Measurements from ENCODE around the gene SLC25A19.
"Not testable (repeated sequence)": the region's sequence is repeated elsewhere in the genome, so short reads cannot be mapped to it uniquely, and the experiment has no call there.

The SLC25A19 gene

DNA sequence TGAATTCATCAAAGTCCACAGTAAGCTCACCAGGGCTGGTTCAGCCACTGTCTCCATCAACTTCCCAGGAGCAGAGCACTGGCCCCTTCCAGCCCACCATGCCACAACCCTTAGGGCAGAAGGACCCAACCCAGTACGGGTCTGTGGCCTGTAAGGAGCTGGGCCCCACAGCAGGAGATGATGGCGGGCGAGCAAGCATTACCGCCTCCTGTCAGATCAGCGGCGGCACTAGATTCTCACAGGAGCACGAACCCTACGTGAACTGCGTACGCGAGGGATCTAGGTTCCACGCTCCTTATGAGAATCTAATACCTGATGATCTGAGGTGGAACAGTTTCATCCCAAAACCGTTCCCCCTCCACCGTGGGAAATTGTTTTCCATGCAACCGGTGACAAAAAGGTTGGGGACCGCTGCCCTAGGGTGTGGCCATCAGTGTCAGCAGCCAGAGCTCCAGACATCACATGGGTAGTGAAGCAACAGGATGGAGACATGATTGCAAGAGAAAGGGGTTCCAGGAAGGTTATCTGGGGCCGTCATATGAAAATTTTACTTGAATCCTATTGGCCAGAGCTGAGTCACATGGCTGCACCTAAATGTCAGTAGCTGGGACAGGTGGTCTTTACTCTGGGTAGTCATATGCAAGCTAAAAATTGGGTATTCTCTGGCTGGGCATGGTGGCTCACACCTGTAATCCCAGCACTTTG lies 12.4 kb upstream of the SLC25A19 start:
- DNase-seq (ENCODE audit: low spot score): no peak

DNA sequence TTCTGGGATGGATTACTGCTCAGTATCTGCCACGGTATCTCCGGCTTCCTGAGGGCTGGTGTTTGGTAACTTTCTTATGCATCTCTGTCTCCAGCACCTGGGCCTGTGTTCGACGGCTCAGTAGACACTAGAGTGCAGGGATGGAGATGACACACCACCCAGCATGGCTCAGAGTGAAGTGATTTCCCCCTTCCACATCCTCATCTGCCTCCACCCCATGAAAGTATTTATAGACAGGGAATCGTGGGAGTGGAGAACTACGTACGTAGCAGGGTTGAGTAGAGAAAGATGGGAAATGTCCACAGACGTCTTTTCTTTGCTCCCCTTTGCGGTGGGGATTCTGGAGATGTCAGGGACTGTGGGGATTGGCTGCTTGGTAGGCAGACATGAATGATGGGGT lies 11.8 kb upstream of the SLC25A19 start:
- no peak for DNase-seq (ENCODE audit: low spot score)

DNA sequence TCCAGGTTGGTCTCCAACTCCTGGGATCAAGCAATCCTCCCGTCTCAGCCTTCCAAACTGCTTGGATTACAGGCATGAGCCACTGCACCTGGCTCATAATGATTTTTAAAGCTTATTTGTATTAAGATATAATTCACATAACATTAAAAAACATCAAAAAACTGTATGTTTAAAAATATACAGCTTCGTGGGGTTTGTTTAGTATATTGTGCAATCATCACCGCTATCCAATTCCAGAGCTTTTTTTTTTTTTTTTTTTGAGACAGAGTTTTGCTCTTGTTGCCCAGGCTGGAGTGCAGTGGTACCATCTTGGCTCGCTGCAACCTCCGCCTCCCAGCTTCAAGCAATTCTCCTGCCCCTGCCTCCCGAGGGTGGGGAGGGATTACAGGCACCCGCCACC lies 11.0 kb upstream of the SLC25A19 start:
- DNase-seq (ENCODE audit: low spot score): no peak

DNA sequence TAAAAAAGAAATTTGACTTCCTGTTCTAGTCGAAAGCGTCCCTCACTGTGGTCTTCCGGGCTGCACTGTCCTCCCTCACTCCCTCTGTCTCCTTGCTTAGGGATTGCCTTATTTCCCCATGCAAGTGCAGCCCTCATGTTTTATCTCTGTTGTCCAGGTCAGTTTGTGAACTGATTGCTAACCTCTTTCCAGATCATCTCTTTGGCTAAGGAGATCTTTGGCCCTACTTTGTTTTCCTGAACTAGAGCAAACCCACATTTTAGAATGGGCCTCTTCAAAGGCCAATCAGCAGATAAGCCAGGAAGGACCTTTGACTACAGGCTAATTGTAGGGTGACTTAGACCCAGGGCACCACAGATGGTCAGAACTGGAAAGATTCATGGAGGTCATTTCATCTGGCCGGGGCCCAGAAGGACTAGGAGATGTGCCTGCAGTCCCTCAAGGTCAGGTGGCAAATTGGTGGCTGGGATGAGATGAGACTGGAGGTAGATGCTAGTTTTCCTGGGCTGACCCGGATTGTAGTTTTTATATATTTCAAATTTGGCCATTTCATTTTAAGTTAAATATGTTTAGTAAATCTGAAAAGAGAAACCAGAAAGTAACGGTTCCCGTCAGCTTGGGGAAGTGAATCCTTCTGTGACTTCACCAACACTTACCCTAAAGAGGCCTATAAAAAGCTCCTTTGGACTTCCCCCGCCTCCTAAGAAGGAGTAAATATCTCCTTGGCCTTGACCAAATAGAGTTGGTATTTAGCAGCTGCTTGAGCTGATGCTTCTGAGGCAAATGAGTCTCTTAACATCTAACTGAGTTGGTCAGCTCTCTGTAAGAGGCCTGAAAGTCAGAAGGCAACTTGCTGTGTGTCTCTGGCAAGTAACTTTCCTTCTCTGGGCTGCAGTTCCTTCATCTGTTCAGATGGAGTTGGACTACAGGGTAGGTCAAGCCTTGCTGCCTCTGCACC lies 6.2 kb upstream of the SLC25A19 start:
- no peak for DNase-seq (ENCODE audit: low spot score)

DNA sequence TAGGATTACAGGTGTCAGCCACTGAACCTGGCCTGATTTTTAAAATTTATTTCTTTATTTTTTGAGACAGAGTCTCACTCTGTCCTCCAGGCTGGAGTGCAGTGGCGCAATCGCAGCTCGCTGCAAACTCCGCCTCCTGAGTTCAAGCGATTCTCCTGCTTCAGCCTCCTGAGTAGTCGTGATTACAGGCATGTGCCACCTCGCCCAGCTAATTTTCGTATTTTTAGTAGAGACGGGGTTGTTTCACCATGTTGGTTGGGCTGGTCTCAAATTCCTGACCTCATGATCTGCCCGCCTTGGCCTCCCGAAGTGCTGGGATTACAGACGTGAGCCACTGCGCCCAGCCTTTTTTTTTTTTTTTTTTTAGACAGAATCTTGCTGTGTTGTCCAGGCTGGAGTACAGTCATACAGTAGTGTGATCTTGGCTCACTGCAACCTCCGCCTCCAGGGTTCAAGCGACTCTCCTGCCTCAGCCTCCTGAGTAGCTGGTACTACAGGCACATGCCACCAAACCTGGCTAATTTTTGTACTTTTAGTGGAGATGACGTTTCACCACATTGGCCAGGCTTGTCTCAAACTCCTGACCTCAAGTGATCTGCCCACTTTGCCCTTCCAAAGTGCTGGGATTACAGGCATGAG lies 3.7 kb upstream of the SLC25A19 start:
- not testable (repeated sequence) for DNase-seq (ENCODE audit: low spot score)

DNA sequence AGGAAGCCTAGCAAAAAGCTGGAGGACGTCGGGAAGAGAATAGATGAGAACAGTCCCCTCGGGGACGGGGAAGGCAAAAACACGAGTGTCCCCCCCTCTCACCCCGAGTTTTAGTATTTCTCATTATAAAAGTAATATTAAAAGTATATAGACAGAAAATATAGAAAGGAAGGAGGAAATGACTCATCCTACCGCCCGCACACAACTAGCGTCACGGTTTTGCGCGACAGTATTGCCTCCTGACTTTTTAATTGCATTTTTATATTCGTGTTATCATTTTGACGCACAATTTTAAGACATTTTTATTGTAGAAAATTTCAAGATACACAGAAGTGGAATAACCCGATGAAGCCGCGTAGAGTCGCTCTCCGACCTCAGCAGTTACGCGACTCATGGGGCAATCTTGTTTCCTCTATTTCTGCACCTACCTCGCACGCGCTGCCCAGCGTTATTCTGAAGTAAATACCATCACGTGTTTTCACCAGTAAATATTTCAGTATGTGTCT lies 652 bp upstream of the SLC25A19 start:
- DNase-seq (ENCODE audit: low spot score): peak; percentile 52

DNA sequence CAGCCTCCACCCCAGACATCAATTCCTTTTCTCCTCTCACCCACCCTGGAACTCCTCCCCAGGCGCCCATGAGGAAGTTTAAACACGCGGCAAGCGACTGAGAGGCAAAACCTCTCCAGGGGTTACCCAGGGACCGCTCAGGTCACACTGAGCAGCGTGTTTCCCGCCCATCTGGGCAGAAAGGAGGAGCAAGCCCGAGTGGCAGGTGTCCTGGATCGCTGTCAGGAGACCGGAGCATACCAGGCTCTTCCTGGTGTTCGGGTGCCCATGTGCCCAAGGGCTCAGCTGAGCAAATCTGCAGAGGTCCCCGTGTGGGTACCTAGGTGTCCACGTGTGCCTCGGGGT lies 491 bp downstream of the SLC25A19 start:
- peak; percentile 28 for DNase-seq (ENCODE audit: low spot score)

DNA sequence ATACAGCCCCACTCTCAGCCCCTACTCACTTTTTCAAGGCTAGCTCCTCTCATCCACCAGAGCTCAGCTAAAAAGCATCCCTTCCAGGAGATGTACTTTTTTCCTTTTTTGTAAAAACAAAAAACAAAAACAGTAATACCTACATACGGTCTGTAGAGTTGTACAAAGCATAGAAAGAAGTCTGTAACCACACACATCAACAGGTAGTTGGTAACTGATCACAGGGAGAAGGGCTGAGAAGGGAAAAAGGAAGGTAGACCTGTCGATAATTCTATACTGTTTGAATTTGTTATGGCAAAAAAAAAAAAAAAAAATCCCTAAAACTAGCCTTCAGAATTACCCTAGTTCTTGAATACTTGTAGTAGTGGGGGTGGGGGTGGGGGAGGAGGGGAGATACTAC lies 874 bp downstream of the SLC25A19 start:
- DNase-seq (ENCODE audit: low spot score): no peak

DNA sequence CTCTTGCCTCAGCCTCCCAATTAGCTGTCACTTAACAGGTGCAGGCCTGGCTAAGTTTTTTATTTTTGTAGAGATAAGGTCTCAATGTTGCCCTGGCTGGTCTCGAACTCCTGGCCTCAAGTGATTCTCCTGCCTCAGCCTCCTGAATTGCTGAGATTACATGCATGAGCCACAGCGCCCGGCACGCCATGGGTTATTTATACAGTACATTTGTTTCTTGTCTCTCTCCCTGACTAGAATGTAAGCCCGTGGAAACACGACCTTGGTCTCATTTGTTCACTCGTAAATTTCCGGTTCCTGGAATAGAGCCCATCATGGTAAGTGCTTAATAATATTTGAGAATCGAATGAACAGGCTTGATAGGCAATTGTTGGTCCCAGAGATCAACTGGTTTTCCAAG lies 2.0 kb downstream of the SLC25A19 start:
- DNase-seq (ENCODE audit: low spot score): no peak

DNA sequence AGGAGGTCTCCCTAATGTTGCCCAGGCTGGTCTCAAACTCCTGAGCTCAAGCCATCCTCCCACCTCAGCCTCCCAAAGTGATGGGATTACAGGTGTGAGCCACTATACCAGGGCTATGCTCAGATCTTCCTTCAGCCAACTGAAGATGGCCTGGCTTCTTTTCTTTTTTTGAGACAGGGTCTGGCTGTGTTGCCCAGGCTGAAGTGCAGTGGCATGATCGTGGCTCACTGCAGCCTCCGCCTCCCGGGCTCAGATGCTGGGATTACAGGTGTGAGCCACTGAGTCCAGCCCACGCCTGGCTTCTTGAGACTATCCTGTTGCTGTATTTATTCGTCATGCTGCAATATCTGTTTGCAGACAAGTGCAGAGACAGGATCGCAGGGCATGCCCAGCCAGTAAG lies 4.1 kb downstream of the SLC25A19 start:
- no peak for DNase-seq (ENCODE audit: low spot score)

DNA sequence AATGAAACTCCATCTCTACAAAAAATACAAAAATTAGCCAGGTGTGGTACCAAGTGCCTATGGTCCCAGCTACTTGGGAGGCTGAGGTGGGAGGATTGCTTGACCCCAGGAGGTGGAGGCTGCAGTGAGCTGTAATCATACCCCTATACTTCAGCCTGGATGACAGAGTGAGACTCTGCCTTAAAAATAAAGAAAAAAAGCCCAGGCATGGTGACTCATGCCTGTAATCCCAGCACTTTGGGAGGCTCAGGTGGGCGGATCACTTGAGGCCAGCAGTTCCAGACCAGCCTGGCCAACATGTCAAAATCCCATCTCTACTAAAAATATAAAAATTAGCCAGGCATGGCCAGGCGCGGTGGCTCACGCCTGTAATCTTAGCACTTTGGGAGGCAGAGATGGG lies 9.0 kb downstream of the SLC25A19 start:
- DNase-seq (ENCODE audit: low spot score): not testable (repeated sequence)

DNA sequence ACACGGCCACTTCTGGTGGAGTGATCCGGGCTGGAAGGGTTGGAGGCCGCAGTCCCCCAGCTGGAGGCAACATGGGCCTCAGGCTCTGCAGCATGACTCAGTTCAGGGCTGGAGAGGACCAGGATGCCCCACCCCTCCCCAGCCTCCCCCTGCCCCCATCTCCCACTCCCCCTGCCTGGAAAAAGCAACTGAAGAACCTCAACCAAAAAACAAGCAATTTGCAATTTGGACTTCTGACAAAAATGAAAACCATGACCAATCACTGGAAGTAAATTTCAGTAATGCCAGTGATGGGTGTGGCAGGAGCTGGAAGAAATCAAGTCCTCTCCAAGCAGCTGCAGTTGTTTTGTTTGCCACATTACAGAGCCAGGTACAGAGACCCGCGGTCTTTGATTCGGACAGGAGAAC lies 11.6 kb downstream of the SLC25A19 start:
- no peak for DNase-seq (ENCODE audit: low spot score)

DNA sequence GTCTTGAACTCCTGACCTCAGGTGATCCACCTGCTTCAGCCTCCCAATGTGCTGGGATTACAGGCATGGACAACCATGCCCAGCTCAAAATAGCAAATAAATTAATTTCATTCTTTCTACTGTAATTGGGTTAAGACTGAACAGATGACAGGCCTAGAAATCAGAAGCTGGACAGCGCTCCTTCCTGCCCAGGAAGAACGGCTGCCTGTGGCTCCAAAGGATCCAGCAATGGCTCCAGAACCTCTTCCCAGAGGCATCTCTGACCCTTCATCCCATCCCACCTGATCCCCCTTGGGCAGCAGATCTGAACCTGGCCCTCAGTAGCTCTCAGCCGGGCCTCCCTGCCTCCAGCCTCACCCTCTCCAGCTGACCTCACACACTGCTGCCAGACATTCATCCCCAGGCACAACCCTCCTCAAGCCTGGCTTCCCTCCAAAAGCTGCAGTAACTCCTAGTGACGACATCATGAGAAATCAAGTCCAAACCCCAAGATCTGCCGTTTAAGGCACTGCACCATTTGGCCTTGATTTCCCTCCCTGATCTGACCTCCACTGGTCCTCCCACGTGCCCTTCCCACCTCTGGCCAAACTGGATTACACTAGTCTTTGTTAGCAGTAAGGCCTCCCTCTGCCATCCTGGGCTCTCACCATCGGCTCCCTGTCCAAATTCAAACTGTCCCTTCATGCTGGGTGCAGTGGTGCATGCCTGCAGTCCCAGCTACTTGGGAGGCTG lies 15.1 kb downstream of the SLC25A19 start:
- no peak for DNase-seq (ENCODE audit: low spot score)

DNA sequence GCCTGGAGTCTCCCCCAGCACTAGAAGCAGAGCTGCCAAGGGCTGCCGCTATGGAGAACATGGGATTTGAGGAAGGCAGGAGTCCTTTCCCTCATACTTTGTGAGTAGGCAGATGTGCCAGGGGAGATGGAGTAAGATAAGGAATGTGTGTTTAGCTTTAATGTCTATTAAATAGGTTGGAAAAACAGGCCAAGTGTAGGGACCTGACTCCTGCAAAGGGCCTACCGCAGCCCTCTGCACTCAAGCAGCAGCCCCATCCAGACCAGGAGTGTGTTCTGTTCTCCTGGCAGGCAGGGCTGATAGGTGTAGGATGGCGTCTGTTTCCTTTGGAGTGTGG lies 16.4 kb downstream of the SLC25A19 start:
- DNase-seq (ENCODE audit: low spot score): no peak

DNA sequence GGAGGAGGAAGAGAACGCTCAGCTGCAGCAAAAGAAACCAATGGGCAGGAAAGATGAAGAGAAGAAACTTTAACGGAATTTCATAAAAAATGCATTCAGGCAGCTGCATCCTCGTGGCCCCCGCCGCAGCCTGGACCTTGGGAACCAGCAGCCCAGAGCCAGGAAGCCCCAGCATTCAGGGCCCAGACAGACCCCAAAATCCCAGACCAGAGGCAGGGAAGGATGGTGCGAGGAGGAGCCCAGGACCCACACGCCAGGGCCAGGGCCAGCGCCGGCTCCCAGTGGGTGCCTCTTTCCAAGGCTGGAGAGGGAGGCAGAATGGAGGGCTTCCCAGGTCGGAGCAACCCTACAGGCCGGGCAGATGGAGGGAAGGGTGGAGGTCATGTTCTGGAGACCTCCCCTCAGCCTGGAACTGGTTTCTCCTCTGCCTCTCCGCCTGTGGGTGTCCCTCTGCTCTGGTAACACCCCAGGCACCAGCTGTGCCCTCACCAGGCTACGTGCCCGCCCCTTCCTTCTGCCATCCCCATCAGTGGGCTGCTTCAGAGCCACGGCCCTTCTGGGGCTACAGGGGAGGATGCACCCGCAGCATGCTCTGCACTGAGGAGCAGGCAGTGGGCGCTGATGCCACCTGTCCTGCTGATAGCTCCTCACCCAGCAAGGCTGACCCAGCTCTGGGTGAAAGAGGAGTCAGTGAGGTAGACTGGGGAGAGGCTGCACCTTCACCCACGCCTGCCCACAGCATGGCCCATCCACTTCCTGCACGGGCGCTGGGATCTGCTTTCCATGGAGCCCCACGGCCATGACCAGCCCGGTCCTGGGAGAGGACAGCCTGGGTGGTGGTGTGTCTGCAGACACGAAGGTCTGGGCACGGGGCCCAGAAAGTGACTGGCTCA lies 17.0 kb downstream of the SLC25A19 start:
- no peak for DNase-seq (ENCODE audit: low spot score)

DNA sequence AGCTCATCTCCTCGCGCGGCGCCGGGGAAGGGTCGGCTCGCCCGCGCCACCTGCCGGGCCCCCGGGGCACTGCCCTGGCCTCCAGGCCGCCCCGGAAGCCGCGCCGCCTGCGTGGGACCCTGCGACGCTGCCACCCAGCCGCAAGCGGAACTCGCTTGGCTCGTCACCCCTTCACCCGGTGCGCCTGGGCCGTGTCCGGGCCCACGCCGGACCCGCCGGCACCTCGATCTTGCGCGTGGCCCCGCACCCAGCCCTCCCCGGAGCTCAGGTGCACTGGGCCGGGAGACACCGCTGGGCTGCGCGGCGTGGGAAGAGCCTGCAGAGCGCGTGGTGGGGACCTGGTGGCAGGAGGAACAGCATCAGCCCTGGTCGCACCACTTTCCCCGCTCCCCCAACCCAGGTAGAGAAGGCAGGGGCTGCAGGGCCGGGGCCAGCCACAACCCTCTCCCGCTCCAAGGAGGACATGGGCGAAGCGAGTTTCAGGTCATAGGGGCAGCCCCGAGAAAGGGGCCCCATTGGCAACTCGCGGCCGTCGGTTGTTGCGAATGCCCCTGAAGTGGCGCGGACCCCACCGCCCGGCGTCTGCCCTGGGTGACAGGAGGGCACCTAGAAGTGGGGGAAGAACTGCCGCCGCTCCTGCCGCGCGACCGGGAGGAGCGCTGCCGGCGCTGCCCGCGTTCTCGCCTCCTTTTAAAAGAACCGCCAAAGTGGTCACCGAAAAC lies 17.8 kb downstream of the SLC25A19 start:
- peak; percentile 84 for DNase-seq (ENCODE audit: low spot score)

DNA sequence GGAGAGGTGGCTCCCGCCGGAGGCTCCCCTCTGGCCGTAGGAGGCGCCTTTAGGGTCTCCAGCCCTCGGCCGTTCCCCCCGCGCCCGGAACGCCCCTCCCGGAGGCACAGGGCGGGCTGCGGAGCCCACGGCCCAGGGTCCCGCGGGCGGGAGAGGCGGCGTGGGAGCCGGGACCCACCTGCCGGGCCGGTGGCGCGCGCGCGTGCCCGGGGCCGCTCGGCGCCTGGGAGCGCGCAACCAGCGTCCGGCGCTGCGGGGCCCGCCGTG lies 18.3 kb downstream of the SLC25A19 start, which contains the start of gene MIF4GD:
Gene MIF4GD, minus strand, starts transcription at position 266 of the 267 bp plus-strand sequence. CDS start 1,036 bp downstream, outside the sequence.
- DNase-seq (ENCODE audit: low spot score): no peak

DNA sequence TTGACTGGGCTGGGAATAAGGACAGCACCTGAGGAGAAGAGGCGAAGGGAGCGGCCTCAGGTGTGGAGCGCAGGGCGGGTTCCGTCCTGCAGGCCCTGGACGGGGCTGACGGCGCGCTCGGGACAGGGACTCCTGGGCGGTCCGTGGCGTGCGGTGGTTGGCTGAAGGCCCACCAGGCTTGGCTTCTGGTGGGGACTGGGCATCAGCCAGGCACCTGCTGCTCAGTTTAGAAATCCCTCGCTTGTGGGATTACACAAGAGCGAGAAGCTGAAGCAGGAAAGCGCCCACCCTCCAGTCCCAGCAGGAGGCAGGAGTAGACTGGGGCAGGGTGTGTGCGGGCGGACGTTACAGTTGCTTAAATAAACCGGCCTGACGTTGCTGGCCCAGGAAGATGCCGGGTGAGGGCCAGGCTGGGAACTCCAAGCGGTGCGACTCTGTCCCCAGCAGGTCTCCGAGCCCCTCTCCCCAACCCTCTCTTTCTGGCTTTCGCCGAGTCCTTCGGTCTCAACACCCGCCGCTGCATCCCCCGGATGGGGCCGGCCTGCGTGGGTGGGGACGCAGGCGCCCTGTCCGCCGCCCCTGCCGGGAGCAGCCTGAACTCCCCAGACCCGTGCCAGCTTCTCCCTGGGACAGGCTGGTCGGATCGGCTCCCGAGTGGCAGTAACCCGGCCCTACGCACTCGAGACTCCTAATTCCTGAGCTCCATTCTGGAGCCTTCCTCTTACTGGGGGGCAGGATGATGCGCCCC lies 18.8 kb downstream of the SLC25A19 start:
- DNase-seq (ENCODE audit: low spot score): peak; percentile 42

DNA sequence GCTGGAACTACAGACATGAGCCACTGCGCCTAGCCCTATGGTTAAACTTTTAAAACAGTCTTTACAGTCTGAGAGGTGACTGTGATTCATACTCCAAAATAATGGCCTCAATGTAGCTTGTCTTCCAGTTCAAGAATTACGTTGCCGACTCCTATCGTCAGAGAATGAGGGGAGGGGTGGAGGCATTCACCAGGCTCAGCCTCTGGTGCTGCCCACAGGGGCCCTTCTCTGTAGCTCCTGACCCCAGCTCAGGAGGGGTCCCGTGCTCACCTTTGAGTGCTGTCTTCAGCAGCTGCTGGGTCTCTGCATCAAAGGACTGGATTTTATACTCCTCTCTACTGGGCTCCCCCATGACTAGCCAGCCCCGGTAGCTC lies 19.4 kb downstream of the SLC25A19 start:
- no peak for DNase-seq (ENCODE audit: low spot score)

Data from hematopoietic multipotent progenitor cell treated with erythropoietin and hydrocortisone succinate and interleukin-3 and kit ligand, for 15 days (in vitro differentiated cells).